IPS-15b (cell line): ENCODE measurements around the gene SLC25A46.
"Not testable (repeated sequence)": the region's sequence is repeated elsewhere in the genome, so short reads cannot be mapped to it uniquely, and the experiment has no call there.

Experiments used
- H3K27me3 ChIP-seq: one replicate; pipeline ENCODE4 v1.6.1; 2013; ENCODE audit warnings: low read length; ENCODE audit not compliant: control insufficient read depth, insufficient read depth
- H3K36me3 ChIP-seq: one replicate; pipeline ENCODE4 v1.6.1; 2013; ENCODE audit warnings: low read length; ENCODE audit not compliant: control insufficient read depth, insufficient read depth
- H3K4me1 ChIP-seq: one replicate; pipeline ENCODE4 v1.6.1; 2013; ENCODE audit warnings: mild to moderate bottlenecking, low read length; ENCODE audit not compliant: control insufficient read depth, insufficient read depth
- H3K4me3 ChIP-seq: one replicate; pipeline ENCODE4 v1.5.1; 2013; ENCODE audit warnings: low read depth, low read length
- H3K9ac ChIP-seq: one replicate; pipeline ENCODE4 v1.6.1; 2013; ENCODE audit warnings: low read depth, mild to moderate bottlenecking, low read length
- H3K9me3 ChIP-seq: one replicate; pipeline ENCODE4 v1.6.1; 2013; ENCODE audit warnings: mild to moderate bottlenecking, low read length; ENCODE audit not compliant: control insufficient read depth, insufficient read depth

SLC25A46 gene

GRCh38 chr5:110768138-110768860, 29.5 kb downstream of the SLC25A46 start:
- H3K4me3 ChIP-seq = no peak overlapping the region
- no peak overlapping the region for H3K9ac ChIP-seq
- H3K36me3 ChIP-seq = no peaks in the 10 kb centered on the region
- no peaks in the 10 kb centered on the region for H3K4me1 ChIP-seq
- no peaks in the 10 kb centered on the region for H3K27me3 ChIP-seq
- H3K9me3 ChIP-seq = no peaks in the 10 kb centered on the region

DNA sequence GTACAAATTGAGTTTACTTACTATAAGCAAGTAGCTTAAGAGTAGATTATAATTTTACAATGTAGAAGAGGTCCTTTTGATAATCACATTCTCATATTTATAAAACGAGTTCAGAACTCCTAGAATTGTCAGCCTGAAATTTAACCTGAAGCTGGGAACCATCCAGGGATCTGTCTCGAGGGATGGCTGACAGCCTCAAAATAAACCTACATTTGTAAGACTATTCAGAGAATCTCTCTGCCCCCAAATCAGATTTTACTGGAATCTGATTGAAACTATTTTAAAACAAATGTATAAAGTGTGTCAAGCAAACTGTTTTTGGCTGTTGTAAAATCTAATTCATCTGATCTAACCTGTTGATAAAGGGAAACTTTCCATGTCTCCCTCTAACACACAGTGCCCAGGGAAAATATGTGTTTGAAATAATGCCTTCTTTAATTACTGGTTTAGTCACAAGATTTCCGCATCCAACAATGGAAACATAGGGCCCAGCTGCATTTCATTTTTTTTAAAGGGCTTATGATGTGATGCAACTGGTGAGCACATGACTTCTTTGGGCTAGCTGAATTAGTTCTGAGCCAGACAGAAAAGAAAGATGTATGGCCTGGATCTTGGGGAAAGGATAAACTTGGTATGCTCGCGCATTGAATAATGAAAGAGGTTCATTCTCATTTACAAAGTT, 30.3 kb downstream of the SLC25A46 start:
- no peak overlapping the region for H3K4me3 ChIP-seq
- no peaks in the 10 kb centered on the region for H3K36me3 ChIP-seq
- no peaks in the 10 kb centered on the region for H3K4me1 ChIP-seq
- H3K9me3 ChIP-seq = no peaks in the 10 kb centered on the region
- H3K9ac ChIP-seq = no peak overlapping the region
- H3K27me3 ChIP-seq = no peaks in the 10 kb centered on the region

- Histone ChIP-seq H3K4me3 (no peak overlapping the region), H3K27me3 (no peaks in the 10 kb centered on the region), H3K9ac (no peak overlapping the region), H3K36me3 (no peaks in the 10 kb centered on the region), H3K9me3 (no peaks in the 10 kb centered on the region), H3K4me1 (no peaks in the 10 kb centered on the region)
Measured at GRCh38 chr5:110770286-110770685, 31.5 kb downstream of the SLC25A46 start.

DNA sequence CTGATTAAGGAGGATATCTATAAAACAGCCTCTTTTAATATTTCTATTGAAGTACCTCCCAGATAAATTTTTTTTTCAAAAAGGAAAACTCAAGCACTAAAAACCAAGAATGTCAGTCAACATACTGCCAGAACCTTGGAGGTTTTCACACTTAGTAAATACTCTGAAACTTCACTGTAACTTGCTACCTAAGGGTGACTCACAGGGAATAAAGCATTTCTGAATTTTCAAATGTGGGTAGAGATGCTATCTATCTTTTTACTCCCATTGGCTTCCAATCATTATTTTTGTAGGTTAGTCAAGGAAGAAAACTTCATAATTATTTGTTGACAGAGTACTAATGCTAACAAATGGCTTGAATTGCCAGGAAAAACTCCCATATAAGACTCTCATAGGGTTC, 46.1 kb downstream of the SLC25A46 start:
- no peak overlapping the region for H3K9ac ChIP-seq
- H3K4me1 ChIP-seq = no peaks in the 10 kb centered on the region
- H3K27me3 ChIP-seq = no peaks in the 10 kb centered on the region
- no peaks in the 10 kb centered on the region for H3K9me3 ChIP-seq
- H3K36me3 ChIP-seq = no peaks in the 10 kb centered on the region
- H3K4me3 ChIP-seq = no peak overlapping the region

GRCh38 chr5:110785356-110785755, 46.5 kb downstream of the SLC25A46 start:
- H3K4me1 ChIP-seq = no peaks in the 10 kb centered on the region
- H3K9me3 ChIP-seq = no peaks in the 10 kb centered on the region
- no peak overlapping the region for H3K4me3 ChIP-seq
- no peak overlapping the region for H3K9ac ChIP-seq
- H3K27me3 ChIP-seq = no peaks in the 10 kb centered on the region
- no peaks in the 10 kb centered on the region for H3K36me3 ChIP-seq

- not testable (repeated sequence) for H3K36me3 ChIP-seq, H3K9me3 ChIP-seq, H3K27me3 ChIP-seq, H3K4me1 ChIP-seq, H3K9ac ChIP-seq, H3K4me3 ChIP-seq
Measured at GRCh38 chr5:110788006-110788405, 49.2 kb downstream of the SLC25A46 start.

- H3K4me3 ChIP-seq = no peak overlapping the region
- H3K9ac ChIP-seq = no peak overlapping the region
- H3K4me1 ChIP-seq = no peaks in the 10 kb centered on the region
- no peaks in the 10 kb centered on the region for H3K36me3 ChIP-seq
- no peaks in the 10 kb centered on the region for H3K27me3 ChIP-seq
- no peaks in the 10 kb centered on the region for H3K9me3 ChIP-seq
Measured at GRCh38 chr5:110790673-110791072, 51.9 kb downstream of the SLC25A46 start.

DNA sequence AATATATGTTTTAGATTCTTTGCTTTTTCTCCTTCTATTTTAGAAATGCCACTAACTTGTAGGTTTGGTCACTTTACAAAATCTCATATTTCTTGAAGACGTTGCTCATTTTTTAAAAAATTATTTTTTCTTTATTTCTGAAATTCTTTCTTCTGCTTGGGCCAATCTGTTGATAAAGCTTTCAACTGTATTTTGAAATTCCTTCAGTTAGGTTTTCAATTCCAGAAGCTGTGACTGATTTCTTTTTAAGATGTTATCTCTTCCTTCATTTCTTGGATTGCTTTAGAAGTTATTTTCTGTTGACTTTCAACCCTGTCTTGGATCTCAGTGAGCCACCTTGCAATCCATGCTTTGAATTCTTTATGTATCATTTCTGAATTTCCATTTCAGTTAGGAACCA, 64.2 kb downstream of the SLC25A46 start:
- H3K27me3 ChIP-seq = no peaks in the 10 kb centered on the region
- H3K4me1 ChIP-seq = no peaks in the 10 kb centered on the region
- H3K4me3 ChIP-seq = no peak overlapping the region
- no peaks in the 10 kb centered on the region for H3K36me3 ChIP-seq
- H3K9me3 ChIP-seq = no peaks in the 10 kb centered on the region
- H3K9ac ChIP-seq = no peak overlapping the region

DNA sequence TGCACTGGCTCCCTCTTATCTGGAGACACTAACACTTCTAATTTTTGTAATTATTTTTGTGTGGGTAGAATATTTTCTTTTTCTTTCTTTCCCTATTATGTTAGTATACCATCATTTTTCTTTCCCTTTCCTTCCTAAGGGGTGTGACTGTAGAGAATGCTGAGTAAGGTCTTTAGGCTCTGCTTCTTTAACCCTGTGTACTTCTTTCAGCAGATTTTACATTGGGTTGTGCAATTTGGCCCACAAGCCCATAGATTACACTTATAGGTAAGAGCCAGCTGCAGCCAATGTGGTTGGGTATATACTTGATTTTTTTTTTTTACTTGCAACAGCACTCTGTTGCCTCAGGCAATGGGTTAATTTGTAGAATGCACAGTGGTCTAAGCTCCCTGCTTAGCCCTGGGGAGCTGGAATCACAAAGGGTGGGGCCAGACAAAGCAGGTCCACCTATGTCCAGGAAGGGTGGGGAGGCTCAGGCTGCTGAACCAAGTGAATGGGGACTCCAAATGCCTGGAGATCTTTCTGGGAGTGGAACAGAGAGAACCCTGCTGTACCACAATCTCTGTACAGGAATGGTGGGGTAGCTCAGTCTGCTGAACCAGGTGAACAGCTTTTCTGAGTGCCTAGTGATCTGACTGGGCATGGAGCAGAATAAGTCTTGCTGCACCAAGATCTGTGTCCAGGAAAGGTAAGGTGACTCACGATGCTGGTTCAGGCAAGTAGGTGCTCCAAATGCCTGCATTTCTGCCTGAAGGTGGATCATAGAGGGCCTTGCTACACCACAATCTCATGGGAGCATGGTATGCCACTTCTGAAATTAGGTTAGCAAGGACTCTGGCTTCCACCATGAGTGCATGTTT, 64.9 kb downstream of the SLC25A46 start:
- Histone ChIP-seq H3K36me3 (no peaks in the 10 kb centered on the region), H3K9ac (no peak overlapping the region), H3K9me3 (no peaks in the 10 kb centered on the region), H3K4me1 (no peaks in the 10 kb centered on the region), H3K27me3 (no peaks in the 10 kb centered on the region), H3K4me3 (no peak overlapping the region)

GRCh38 chr5:110807169-110807568, 68.4 kb downstream of the SLC25A46 start:
- H3K9ac ChIP-seq = no peak overlapping the region
- no peak overlapping the region for H3K4me3 ChIP-seq
- no peaks in the 10 kb centered on the region for H3K4me1 ChIP-seq
- H3K36me3 ChIP-seq = no peaks in the 10 kb centered on the region
- H3K27me3 ChIP-seq = no peaks in the 10 kb centered on the region
- H3K9me3 ChIP-seq = no peaks in the 10 kb centered on the region

GRCh38 chr5:110809006-110809405, 70.2 kb downstream of the SLC25A46 start:
- Histone ChIP-seq H3K27me3 (no peaks in the 10 kb centered on the region), H3K36me3 (no peaks in the 10 kb centered on the region), H3K4me1 (no peaks in the 10 kb centered on the region), H3K9me3 (no peaks in the 10 kb centered on the region), H3K4me3 (no peak overlapping the region), H3K9ac (no peak overlapping the region)
